GM23338 (cell line): ENCODE measurements around the gene IL18R1. TPM values are rescaled to one million over a fixed set of nuclear protein-coding genes. Genes with fewer than 3 reads are reported as not detected.

ENCODE experiments used
- ATAC-seq: fragments of 200-7000 bp; cut with Tn5 transposase; 3 replicates; pipeline ENCODE4 v1.9.1; 2020
- DNase-seq: peaks from one replicate; pipeline ENCODE4 v3.0.0-alpha.2; 2015; ENCODE audit warnings: low spot score
- H2AFZ ChIP-seq: fragments of 200-600 bp; sonication (generic); 2 replicates; pipeline ENCODE4 v1.8.0; 2016; ENCODE audit warnings: antibody characterized with exemption, mild to moderate bottlenecking, moderate library complexity
- H3F3A ChIP-seq: fragments of 200-600 bp; sonication (generic); replicated peaks from 2 replicates; pipeline ENCODE4 v1.8.0; 2017; ENCODE audit warnings: antibody characterized with exemption, mixed run types, low read depth
- H3K27ac ChIP-seq: fragments of 200-600 bp; sonication (generic); 2 replicates; pipeline ENCODE4 v1.6.1; 2016; ENCODE audit warnings: low read depth
- H3K27me3 ChIP-seq: fragments of 200-600 bp; sonication (generic); 2 replicates; pipeline ENCODE4 v1.8.0; 2016; ENCODE audit warnings: mild to moderate bottlenecking, mixed run types, moderate library complexity; ENCODE audit not compliant: insufficient read depth
- H3K36me3 ChIP-seq: fragments of 200-600 bp; sonication (generic); 2 replicates; pipeline ENCODE4 v1.8.0; 2016; ENCODE audit warnings: mild to moderate bottlenecking; ENCODE audit not compliant: insufficient read depth
- H3K4me1 ChIP-seq: fragments of 200-600 bp; sonication (generic); 2 replicates; pipeline ENCODE4 v1.8.0; 2016; ENCODE audit warnings: mild to moderate bottlenecking, moderate library complexity; ENCODE audit not compliant: insufficient read depth
- H3K4me2 ChIP-seq: fragments of 200-600 bp; sonication (generic); 2 replicates; pipeline ENCODE4 v1.7.1; 2017; ENCODE audit warnings: mixed run types
- H3K4me3 ChIP-seq: fragments of 200-600 bp; sonication (generic); 2 replicates; pipeline ENCODE4 v1.6.1; 2016; ENCODE audit warnings: mixed run types
- H3K79me2 ChIP-seq: fragments of 200-600 bp; sonication (generic); replicated peaks from 2 replicates; pipeline ENCODE4 v1.8.0; 2017; ENCODE audit warnings: mild to moderate bottlenecking; ENCODE audit not compliant: insufficient read depth
- H3K9me2 ChIP-seq: fragments of 200-600 bp; sonication (generic); 2 replicates; pipeline ENCODE4 v1.8.0; 2017; ENCODE audit not compliant: insufficient read depth
- H4K20me1 ChIP-seq: fragments of 200-600 bp; sonication (generic); replicated peaks from 2 replicates; pipeline ENCODE4 v1.8.0; 2017; ENCODE audit warnings: mild to moderate bottlenecking; ENCODE audit not compliant: insufficient read depth
- H3K27ac Mint-ChIP-seq: 2 replicates; pipeline ENCODE4 v1.8.0; 2020; ENCODE audit warnings: inconsistent platforms, mild to moderate bottlenecking, moderate library complexity, mixed read lengths
- H3K27me3 Mint-ChIP-seq: 3 replicates; pipeline ENCODE4 v1.8.0; 2022; ENCODE audit warnings: low read depth, mild to moderate bottlenecking, moderate library complexity, mixed read lengths, inconsistent platforms; ENCODE audit not compliant: insufficient read depth, poor library complexity
- H3K36me3 Mint-ChIP-seq: 3 replicates; pipeline ENCODE4 v1.8.0; 2021; ENCODE audit warnings: low read depth, mild to moderate bottlenecking, inconsistent platforms, moderate library complexity, mixed read lengths
- H3K4me1 Mint-ChIP-seq: 3 replicates; pipeline ENCODE4 v1.8.0; 2020; ENCODE audit warnings: mild to moderate bottlenecking, inconsistent platforms, mixed read lengths
- H3K4me3 Mint-ChIP-seq: 3 replicates; pipeline ENCODE4 v1.8.0; 2021; ENCODE audit warnings: moderate library complexity, mild to moderate bottlenecking, inconsistent platforms, mixed read lengths
- H3K9me3 Mint-ChIP-seq: 3 replicates; pipeline ENCODE4 v1.8.0; 2020; ENCODE audit warnings: moderate library complexity, mild to moderate bottlenecking, inconsistent platforms, mixed read lengths
- CREB1 ChIP-seq: fragments of 250-450 bp; sonication (Bioruptor Pico); IDR thresholded peaks from 2 replicates; pipeline ENCODE4 v1.5.0; 2020; ENCODE audit warnings: low read depth, mild to moderate bottlenecking, moderate library complexity
- CTCF ChIP-seq, 2 experiments: fragments of 200-600 bp in 1 of 2; sonication (generic) in 1 of 2; conservative IDR thresholded peaks; 2 replicates each; pipeline versions ENCODE4 v1.5.1 to v1.6.1; 2016 to 2017; ENCODE audit warnings: antibody characterized with exemption in 2 of 2, low read depth in 2 of 2, mild to moderate bottlenecking in 2 of 2, moderate library complexity in 1 of 2
- JUNB ChIP-seq: IDR thresholded peaks from one replicate; pipeline ENCODE4 v1.6.1; 2016; ENCODE audit warnings: antibody characterized with exemption; ENCODE audit not compliant: unreplicated experiment
- NANOG ChIP-seq: IDR thresholded peaks from 2 replicates; pipeline ENCODE4 v1.6.1; 2016; ENCODE audit warnings: antibody characterized with exemption, borderline replicate concordance
- POLR2AphosphoS5 ChIP-seq: IDR thresholded peaks from 2 replicates; pipeline ENCODE4 v1.6.1; 2016; ENCODE audit warnings: antibody characterized with exemption, low read depth
- REST ChIP-seq: IDR thresholded peaks from one replicate; pipeline ENCODE4 v1.6.1; 2018; ENCODE audit warnings: antibody characterized with exemption; ENCODE audit not compliant: unreplicated experiment
- STAT1 ChIP-seq: IDR thresholded peaks from one replicate; pipeline ENCODE4 v1.6.1; 2016; ENCODE audit warnings: antibody characterized with exemption; ENCODE audit not compliant: unreplicated experiment
- ZNF114 ChIP-seq: fragments of 250-450 bp; sonication (Bioruptor Pico); IDR thresholded peaks from 2 replicates; pipeline ENCODE4 v1.5.0; 2020; ENCODE audit warnings: mild to moderate bottlenecking, moderate library complexity
- ZNF331 ChIP-seq: fragments of 250-450 bp; sonication (Bioruptor Pico); IDR thresholded peaks from 2 replicates; pipeline ENCODE4 v1.5.0; 2020; ENCODE audit warnings: low read depth, mild to moderate bottlenecking, moderate library complexity
- polyA plus RNA-seq: library from polyadenylated mRNA; unstranded; fragments of >200 nt; fragmentation: Nextera tagmentation; extraction: Ambion mirVana; gene quantifications from 2 replicates; pipeline ENCODE4 v1.2.1, GENCODE V29; 2016
- total RNA-seq: library from RNA; depleted of rRNA; stranded (reverse); fragments of >200 nt; shearing (Covaris generic); gene quantifications from 2 replicates; pipeline ENCODE4 v1.2.3, GENCODE V29; 2014

IL18R1 gene
- total and polyA plus RNA-seq, 2 experiments from 2014 or later: 0.17 to 0.39 TPM

- TF ChIP-seq CTCF (conservative IDR thresholded peaks at IDR 0.05; ENCODE audit: low read depth in 2 of 2) (no peak), JUNB (no peak), ZNF331 (CRISPR knock-in tag) (no peak), CREB1 (CRISPR knock-in tag) (no peak), ZNF114 (no peak)
Measured at GRCh38 chr2:102313471-102313870, 42.1 kb upstream of the IL18R1 start (continued).

GRCh38 chr2:102313950-102314349 lies 41.6 kb upstream of the IL18R1 start:
- DNase-seq (no peak), ATAC-seq (no peak)
- Histone ChIP-seq H3K4me1 (no peaks in the 10 kb centered on the region), H3F3A (no peaks in the 10 kb centered on the region), H3K4me3 (no peak overlapping the region), H4K20me1 (no peaks in the 10 kb centered on the region), H3K27me3 (no peaks in the 10 kb centered on the region), H2AFZ (no peak overlapping the region), H3K4me2 (no peak overlapping the region), H3K27ac (no peak overlapping the region), H3K79me2 (no peaks in the 10 kb centered on the region), H3K36me3 (no peaks in the 10 kb centered on the region), H3K9me2 (0 out of 2 replicates have a peak, but pooled peaks cover 16% of the 10 kb centered on the region)
- H3K4me3 Mint-ChIP-seq: no peak overlapping the region
- H3K27ac Mint-ChIP-seq: no peak overlapping the region
- H3K36me3 Mint-ChIP-seq: no peaks in the 10 kb centered on the region; the same call in 2 of the 3 replicates
- TF ChIP-seq POLR2AphosphoS5 (no peak), ZNF331 (CRISPR knock-in tag) (no peak), REST (no peak), NANOG (no peak), CREB1 (CRISPR knock-in tag) (no peak), JUNB (no peak)
- no peaks in the 10 kb centered on the region for H3K27me3 Mint-ChIP-seq
- H3K4me1 Mint-ChIP-seq: no peaks in the 10 kb centered on the region
- peaks cover 15% of the 10 kb centered on the region; the same call in 2 of the 3 replicates for H3K9me3 Mint-ChIP-seq

- H3K4me1 Mint-ChIP-seq: no peaks in the 10 kb centered on the region
- Histone ChIP-seq H3K4me3 (no peak overlapping the region), H4K20me1 (no peaks in the 10 kb centered on the region), H3K79me2 (no peaks in the 10 kb centered on the region), H3K4me2 (no peak overlapping the region), H3K27me3 (no peaks in the 10 kb centered on the region), H3F3A (no peaks in the 10 kb centered on the region), H3K36me3 (no peaks in the 10 kb centered on the region), H3K27ac (no peak overlapping the region), H2AFZ (no peak overlapping the region), H3K4me1 (no peaks in the 10 kb centered on the region), H3K9me2 (0 out of 2 replicates have a peak, but pooled peaks cover 7% of the 10 kb centered on the region)
- H3K36me3 Mint-ChIP-seq: no peaks in the 10 kb centered on the region; the same call in 2 of the 3 replicates
- no peak overlapping the region for H3K4me3 Mint-ChIP-seq
- no peaks in the 10 kb centered on the region for H3K27me3 Mint-ChIP-seq
- ATAC-seq (no peak), DNase-seq (no peak)
- no peak overlapping the region for H3K27ac Mint-ChIP-seq
- peaks cover 15% of the 10 kb centered on the region for H3K9me3 Mint-ChIP-seq
- TF ChIP-seq STAT1 (no peak), REST (no peak)
Measured at GRCh38 chr2:102315921-102316320, 39.7 kb upstream of the IL18R1 start.
